Rectal smooth muscle tissue (tissue), 1 donor: ENCODE results near the gene MIA.
"Not testable (repeated sequence)": the region's sequence is repeated elsewhere in the genome, so short reads cannot be mapped to it uniquely, and the experiment has no call there.

Source experiments
- H3K27ac ChIP-seq: one replicate; pipeline ENCODE4 v1.7.0; 2013; ENCODE audit warnings: low read depth, low read length, inconsistent platforms
- H3K27me3 ChIP-seq: one replicate; pipeline ENCODE4 v1.7.0; 2013; ENCODE audit warnings: low read length; ENCODE audit not compliant: control insufficient read depth, insufficient read depth
- H3K36me3 ChIP-seq: one replicate; pipeline ENCODE4 v1.7.0; 2013; ENCODE audit warnings: low read length; ENCODE audit not compliant: control insufficient read depth, insufficient read depth
- H3K4me1 ChIP-seq: one replicate; pipeline ENCODE4 v1.7.0; 2013; ENCODE audit warnings: low read length; ENCODE audit not compliant: control insufficient read depth, insufficient read depth
- H3K4me3 ChIP-seq: one replicate; pipeline ENCODE4 v1.7.0; 2013; ENCODE audit warnings: low read length
- H3K9ac ChIP-seq: one replicate; pipeline ENCODE4 v1.7.0; 2013; ENCODE audit warnings: low read length

The MIA gene

GRCh38 chr19:40803857-40804782 lies 28.8 kb downstream of the MIA start:
- Histone ChIP-seq H3K27ac (peak overlapping the region; percentile 71), H3K36me3 (peaks cover 23% of the 10 kb centered on the region), H3K4me3 (peak overlapping the region; percentile 1), H3K4me1 (peaks cover 45% of the 10 kb centered on the region), H3K27me3 (no peaks in the 10 kb centered on the region), H3K9ac (no peak overlapping the region)

DNA sequence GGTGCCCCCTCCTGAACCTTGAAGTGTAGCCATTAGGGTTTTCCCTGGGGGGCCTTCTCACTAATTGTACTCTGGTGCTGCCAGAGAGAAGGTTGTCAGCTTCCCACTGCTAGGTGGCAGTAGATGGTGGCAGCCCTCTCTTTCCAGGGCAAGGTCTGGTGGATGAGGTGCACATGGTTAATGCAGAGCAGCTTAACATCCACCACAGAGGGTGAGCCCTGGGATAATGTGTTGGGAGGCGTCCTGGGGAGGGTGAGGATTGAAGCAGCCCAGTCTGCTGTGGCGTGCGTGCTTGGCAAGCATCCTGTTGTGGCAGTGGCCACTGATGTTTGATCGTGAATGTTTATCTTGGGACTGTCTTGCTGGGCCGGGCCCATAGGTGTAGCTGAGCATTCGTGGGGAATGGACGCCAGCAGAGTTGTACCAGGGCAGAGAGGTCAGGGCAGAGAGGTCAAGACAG lies 29.5 kb downstream of the MIA start:
- Histone ChIP-seq H3K4me3 (peak overlapping the region; percentile 25), H3K36me3 (peaks cover 23% of the 10 kb centered on the region)

DNA sequence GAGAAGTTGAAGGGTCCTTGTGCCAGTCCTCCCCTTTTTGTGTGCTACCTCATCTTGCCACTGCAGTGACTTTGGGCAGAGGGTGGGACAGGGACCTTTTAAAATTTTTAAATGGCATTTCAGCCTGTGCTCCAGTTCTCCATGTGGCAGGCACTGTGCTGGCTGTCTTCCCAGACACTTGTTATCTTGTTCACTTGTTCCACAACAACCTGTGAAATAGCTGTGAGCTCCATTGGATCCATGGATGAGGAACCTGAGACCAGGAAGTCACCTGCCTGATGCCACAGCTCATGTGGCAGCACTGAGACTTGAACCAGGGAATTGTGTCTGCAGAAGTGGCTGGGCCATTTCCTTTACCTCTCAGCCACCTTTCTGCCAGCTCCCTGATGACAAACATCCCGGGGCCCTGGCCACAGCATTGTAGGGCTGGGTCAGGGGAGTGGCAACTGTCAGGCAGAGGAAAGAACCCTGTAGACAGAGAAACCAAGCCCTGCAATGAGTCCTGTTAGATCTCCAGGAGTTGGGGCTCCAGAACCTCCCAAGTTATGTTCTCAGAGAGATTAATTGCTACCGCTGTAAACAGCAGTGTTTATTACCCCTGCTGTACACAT lies 30.0 kb downstream of the MIA start:
- peak overlapping the region; percentile 25 for H3K4me3 ChIP-seq
- peaks cover 23% of the 10 kb centered on the region for H3K36me3 ChIP-seq
- no peak overlapping the region for H3K9ac ChIP-seq
- H3K27me3 ChIP-seq, result no peaks in the 10 kb centered on the region
- H3K4me1 ChIP-seq, result peaks cover 46% of the 10 kb centered on the region
- peak overlapping the region; percentile 57 for H3K27ac ChIP-seq

More for the DNA sequence above, 29.5 kb downstream of the MIA start:
- Histone ChIP-seq H3K27me3 (no peaks in the 10 kb centered on the region), H3K9ac (no peak overlapping the region), H3K4me1 (peaks cover 45% of the 10 kb centered on the region), H3K27ac (peak overlapping the region; percentile 57)

- peaks cover 17% of the 10 kb centered on the region for H3K36me3 ChIP-seq
- peak overlapping the region; percentile 28 for H3K4me3 ChIP-seq
- no peaks in the 10 kb centered on the region for H3K27me3 ChIP-seq
- H3K4me1 ChIP-seq, result peaks cover 35% of the 10 kb centered on the region
- H3K27ac ChIP-seq, result peak overlapping the region; percentile 64
- no peak overlapping the region for H3K9ac ChIP-seq
Measured at GRCh38 chr19:40806423-40807146, 31.3 kb downstream of the MIA start.

GRCh38 chr19:40807147-40808020 lies 32.1 kb downstream of the MIA start:
- Histone ChIP-seq H3K9ac (no peak overlapping the region), H3K27ac (peak overlapping the region; percentile 64), H3K4me1 (peaks cover 28% of the 10 kb centered on the region), H3K36me3 (peaks cover 13% of the 10 kb centered on the region), H3K27me3 (no peaks in the 10 kb centered on the region), H3K4me3 (peak overlapping the region; percentile 0)

- H3K27me3 ChIP-seq, result no peaks in the 10 kb centered on the region
- H3K4me1 ChIP-seq, result peaks cover 27% of the 10 kb centered on the region
- no peak overlapping the region for H3K27ac ChIP-seq
- no peak overlapping the region for H3K9ac ChIP-seq
- no peak overlapping the region for H3K4me3 ChIP-seq
- H3K36me3 ChIP-seq, result peaks cover 13% of the 10 kb centered on the region
Measured at GRCh38 chr19:40808021-40808325, 32.7 kb downstream of the MIA start.

DNA sequence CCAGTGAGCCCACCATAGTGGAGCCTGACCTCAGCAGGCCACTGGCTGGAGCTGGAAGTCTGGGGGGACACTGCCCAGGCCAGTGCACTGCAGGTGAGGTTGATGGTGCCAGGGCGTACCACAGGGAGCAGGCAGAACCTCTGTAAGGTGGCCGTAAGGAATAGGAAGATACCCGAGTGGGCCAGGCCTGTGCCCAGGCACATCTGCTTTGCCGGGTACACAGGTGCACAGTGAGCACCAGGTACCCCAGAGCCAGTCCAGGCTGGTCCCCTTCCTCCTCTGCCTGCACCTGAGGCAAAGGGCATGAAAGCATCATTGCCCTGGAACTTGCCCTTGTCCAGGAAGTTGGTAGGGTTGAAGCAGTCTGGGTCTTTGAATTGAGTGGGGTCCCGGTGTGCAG lies 33.2 kb downstream of the MIA start:
- Histone ChIP-seq H3K9ac (no peak overlapping the region), H3K4me1 (peaks cover 26% of the 10 kb centered on the region), H3K27me3 (no peaks in the 10 kb centered on the region), H3K27ac (no peak overlapping the region), H3K4me3 (no peak overlapping the region), H3K36me3 (peaks cover 13% of the 10 kb centered on the region)

- H3K4me3 ChIP-seq, result no peak overlapping the region
- H3K36me3 ChIP-seq, result peaks cover 13% of the 10 kb centered on the region
- H3K27ac ChIP-seq, result peak overlapping the region; percentile 61
- H3K9ac ChIP-seq, result no peak overlapping the region
- H3K4me1 ChIP-seq, result peaks cover 21% of the 10 kb centered on the region
- H3K27me3 ChIP-seq, result no peaks in the 10 kb centered on the region
Measured at GRCh38 chr19:40809358-40810086, 34.2 kb downstream of the MIA start.

GRCh38 chr19:40810160-40810559 lies 34.8 kb downstream of the MIA start:
- H3K4me1 ChIP-seq, result peaks cover 15% of the 10 kb centered on the region
- H3K4me3 ChIP-seq, result peak overlapping the region; percentile 59

DNA sequence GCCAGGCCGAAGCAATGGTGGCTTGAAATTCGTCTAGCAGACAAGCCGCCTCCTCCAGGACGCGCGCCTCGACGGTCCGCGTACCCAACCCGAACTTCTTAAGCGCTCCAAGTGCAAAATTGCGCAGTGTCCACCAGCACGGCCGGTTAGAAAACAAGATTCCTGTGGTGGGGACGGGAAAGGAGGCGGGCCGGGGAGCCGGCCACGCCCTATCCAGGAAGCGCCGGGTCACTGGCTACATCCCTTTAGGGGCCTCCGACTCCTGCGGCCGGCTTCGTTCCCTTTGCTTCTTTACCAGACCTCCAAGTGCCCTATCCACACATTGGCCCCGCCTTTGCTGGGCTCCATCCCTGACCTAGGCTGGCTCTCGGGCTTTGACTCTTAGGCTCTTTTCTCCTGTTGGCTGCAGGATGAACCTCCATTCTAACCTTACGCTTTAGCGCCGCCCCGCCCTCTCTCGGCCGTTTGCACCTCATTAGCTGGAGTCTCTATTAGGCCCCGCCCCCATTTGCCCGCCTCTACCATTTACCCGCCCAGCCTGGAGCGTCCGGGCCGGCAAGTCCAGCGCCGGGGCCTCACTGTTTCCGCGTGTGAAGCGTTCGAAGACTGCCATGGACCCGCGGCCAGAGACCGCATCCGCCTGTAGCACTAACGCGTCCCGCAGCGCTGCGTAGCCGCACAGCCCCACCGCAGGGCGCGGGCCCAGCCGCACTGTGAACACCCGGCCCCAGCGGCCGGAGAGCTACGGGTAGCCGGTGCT lies 35.5 kb downstream of the MIA start:
- not testable (repeated sequence) for H3K27me3 ChIP-seq, H3K9ac ChIP-seq, H3K36me3 ChIP-seq
- Histone ChIP-seq H3K27ac (peak overlapping the region; percentile 57), H3K4me3 (peak overlapping the region; percentile 59), H3K4me1 (peaks cover 14% of the 10 kb centered on the region)

More at GRCh38 chr19:40810160-40810559, 34.8 kb downstream of the MIA start:
- no peaks in the 10 kb centered on the region for H3K27me3 ChIP-seq
- peaks cover 10% of the 10 kb centered on the region for H3K36me3 ChIP-seq
- H3K27ac ChIP-seq, result peak overlapping the region; percentile 61
- H3K9ac ChIP-seq, result no peak overlapping the region
